Ishikawa (cell line): Measurements from ENCODE around the gene B3GAT1.

Experiments
- EGR1 ChIP-seq: IDR thresholded peaks from 2 replicates; pipeline ENCODE4 v1.6.1; 2012
- EP300 ChIP-seq: IDR thresholded peaks from 2 replicates; pipeline ENCODE4 v1.6.1; 2012; ENCODE audit warnings: borderline replicate concordance
- MAX ChIP-seq: IDR thresholded peaks from 2 replicates; pipeline ENCODE4 v1.6.1; 2012
- RAD21 ChIP-seq: IDR thresholded peaks from 2 replicates; pipeline ENCODE4 v1.6.1; 2012; ENCODE audit warnings: low read depth
- TAF1 ChIP-seq: IDR thresholded peaks from 2 replicates; pipeline ENCODE4 v1.6.1; 2012; ENCODE audit warnings: low read depth, mild to moderate bottlenecking
- TCF12 ChIP-seq: IDR thresholded peaks from 2 replicates; pipeline ENCODE4 v1.6.1; 2012; ENCODE audit warnings: low read depth
- TEAD4 ChIP-seq: IDR thresholded peaks from 2 replicates; pipeline ENCODE4 v1.6.1; 2012
- YY1 ChIP-seq: IDR thresholded peaks from 2 replicates; pipeline ENCODE4 v1.6.1; 2012; ENCODE audit warnings: low read depth
- ZBTB7A ChIP-seq: IDR thresholded peaks from 2 replicates; pipeline ENCODE4 v1.6.1; 2012; ENCODE audit warnings: low read depth

GRCh38 chr11:134442246-134442645 is 30.2 kb upstream of the B3GAT1 start:
- TF ChIP-seq EGR1 (no peak), YY1 (no peak), RAD21 (no peak), EP300 (no peak), MAX (no peak), TAF1 (no peak), ZBTB7A (no peak), TCF12 (no peak), TEAD4 (no peak)
